ELF-1 (cell line): ENCODE results near the gene GP1BB.
"Not testable (repeated sequence)": the region's sequence is repeated elsewhere in the genome, so short reads cannot be mapped to it uniquely, and the experiment has no call there.

Source experiments
- DNase-seq: peaks from one replicate; pipeline ENCODE4 v3.0.0-alpha.2; 2016; ENCODE audit warnings: low read depth, low spot score

GP1BB gene

DNA sequence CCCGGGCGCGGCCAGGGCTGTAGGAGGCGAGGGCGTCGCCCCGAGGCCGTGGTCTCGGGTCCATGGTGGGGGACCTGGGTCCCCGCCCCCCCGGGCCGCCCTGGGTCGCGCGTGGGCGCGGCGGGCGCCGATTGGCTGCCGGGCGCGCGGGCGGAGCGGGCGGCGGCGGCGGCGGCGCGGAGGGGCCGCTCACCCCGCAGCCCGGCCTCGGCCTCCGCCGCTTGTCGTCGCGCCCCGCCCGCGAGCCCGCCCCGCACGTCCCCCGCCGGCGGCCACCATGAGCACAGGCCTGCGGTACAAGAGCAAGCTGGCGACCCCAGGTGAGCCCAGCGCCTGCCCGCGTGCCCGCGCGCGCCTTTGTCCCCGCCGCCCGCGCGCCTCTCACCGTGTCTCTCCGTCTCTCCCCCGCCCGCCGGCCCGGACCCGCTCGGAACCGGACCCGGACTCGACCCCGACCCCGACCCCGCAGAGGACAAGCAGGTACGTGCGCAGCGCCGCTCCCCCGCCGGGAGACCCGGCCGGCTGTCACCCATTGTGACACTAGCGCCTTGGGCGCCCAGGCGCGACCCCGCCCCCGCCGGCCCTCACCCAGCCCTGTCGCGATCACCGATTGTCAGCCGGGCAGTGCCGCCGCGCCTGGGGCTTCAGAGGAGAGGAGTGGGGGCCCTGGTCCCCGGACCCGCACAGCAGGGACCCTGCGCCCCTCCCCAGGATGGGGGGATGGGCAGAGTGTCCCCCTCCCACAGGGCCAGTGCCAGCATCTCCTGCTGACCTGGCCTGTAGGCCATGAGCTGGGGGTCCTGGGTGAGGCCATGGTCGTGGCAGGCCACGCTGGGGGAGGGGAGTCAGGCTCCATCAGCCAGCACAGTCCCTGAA is 8.8 kb upstream of the GP1BB start, which contains the start of gene SEPTIN5:
Gene SEPTIN5 (plus strand): TSS at position 192 of the 876 bp plus-strand sequence. CDS start 86 bp downstream, at position 278.
- DNase-seq: no peak

DNA sequence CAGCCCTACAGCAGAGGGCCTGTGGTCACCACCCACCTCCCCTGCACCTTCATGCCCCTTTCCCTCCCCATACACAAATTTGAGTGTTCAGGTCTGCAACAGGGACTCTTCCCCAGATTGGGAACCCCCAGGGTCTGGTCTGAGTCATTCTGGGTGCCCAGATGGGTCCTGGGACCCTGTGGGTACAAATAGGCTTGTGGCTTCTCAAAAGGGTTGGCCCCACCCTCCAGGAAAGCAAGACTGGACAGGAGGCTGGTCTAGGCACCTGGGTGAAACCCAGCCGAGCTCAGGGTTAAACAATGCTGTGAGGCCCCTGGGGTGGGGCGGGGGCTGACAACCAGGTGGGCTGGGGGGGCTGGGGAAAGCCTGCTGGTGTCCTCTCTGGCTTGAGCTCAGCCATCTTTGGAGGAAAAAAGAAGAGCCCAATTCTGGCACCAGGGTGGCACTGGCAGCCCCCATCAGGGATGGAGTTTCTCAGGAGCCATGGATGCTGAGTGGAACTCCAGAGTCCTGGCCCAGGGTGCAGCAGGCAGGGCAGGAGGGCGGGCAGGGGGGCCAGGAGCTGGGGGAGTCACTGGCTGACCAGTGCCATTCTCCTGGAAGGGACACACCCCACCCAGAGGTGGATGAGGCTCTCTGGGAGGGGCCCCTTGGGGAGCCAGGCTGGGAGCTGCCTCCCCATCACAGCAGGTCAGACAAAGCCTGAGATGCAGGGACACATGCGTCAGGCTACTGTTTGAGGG is 8.0 kb upstream of the GP1BB start:
- DNase-seq: no peak

DNA sequence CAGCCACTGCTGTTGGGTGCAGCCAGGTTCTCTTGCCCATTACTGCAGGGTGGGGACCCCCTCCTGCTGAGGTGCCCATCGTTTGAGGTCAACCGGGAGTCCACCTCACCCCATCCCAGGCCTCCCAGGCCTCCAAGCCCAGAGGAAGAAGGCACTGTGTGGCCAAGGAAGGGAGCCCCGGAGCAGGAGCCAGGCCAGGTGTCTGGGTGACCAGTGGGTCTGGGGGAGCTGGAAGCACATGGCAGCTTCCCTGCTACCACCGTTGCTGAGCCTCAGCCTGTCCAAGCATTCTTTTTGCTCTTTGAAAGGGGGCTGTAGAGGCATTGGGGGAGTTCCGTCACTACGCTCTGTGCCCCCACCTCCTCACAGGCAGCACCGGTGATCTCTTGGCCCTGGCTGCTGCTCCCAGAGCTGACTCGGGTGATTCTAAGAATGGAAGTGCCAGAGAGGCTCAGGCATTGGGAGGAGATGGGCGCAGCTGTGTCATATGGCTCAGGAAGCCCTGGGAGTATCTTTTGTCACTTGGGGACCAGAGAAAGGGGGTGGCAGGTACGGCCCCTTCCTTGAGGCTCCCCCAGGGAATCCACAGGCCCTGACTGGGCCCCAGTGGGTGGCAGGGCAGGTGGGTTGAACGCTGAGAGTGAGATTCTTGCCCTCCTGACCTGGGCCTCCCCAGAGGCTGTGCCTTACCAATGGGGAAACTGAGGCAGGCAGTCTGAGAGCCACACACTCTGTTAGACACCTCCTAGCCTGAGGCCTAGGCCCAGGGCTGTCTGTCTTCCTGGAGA is 7.1 kb upstream of the GP1BB start:
- no peak for DNase-seq

DNA sequence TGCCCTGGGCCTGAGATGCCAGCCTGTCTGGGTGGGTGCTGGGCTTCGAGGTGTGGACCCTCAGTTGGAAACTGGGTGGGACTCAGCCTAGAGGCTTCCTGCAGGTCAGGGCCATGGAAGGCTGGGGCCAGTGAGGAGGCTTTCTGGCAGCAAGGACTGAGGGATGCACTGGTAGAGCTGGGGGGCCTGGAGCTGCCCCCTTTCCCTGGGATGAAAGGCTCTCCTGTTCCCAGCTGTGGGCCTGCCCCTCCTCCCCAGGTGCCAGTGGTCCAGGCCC is 6.6 kb upstream of the GP1BB start:
- no peak for DNase-seq

DNA sequence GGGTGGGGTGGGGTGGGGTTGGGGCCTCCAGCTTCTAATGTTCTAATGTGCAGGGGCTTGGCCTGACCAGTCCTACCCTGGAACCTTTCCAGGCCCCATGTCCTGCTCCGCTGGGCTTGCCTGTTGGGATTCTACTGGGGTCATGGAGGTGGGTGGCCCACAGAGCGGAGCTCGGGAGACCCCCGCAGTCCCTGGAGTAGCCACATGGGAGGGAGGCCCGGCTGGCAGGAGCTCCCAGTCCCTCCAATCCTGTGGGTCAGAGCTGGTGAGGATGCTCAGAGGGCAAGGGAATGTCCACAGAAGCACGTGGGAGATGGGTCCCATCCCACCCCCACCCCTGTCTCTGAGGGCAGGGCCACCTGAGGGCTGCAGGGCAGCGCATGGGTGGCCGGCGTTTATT is 6.2 kb upstream of the GP1BB start:
- no peak for DNase-seq

DNA sequence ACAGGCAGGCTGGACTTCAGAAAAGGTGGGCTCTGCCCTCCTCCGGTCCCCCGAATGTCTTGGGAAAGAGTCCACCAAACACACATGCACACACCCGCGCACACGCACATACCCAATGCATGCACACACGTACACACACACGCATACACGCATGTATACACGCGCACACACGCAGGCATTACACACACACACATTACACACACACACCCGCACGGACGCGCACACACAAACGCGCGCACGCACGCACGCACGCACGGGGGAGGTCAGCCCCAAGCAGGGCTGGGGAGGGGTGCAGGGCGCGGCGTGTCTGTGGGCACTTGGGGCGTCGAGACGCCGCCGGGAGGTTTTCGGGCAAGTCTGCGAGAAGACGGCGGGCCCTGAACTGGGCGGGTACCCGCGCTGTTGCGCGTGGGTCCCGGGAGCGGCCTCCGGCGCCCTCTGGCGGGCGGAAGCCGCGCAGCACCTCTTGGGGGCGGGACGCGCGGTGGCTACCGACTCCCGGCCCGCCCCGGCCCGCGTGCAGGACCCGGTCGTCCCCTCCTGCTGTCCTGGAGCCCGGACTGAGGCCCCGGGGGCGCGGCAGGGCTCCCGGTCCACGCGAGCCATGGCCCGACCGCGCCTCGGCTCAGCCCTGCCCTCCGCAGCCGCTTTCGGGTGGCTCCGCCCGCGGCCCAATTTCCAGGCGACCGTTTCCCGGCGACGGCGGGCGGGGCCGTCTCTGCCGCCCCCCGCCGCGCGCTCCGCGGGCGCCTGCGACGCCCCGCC is 5.5 kb upstream of the GP1BB start:
- DNase-seq: peak; percentile 72

DNA sequence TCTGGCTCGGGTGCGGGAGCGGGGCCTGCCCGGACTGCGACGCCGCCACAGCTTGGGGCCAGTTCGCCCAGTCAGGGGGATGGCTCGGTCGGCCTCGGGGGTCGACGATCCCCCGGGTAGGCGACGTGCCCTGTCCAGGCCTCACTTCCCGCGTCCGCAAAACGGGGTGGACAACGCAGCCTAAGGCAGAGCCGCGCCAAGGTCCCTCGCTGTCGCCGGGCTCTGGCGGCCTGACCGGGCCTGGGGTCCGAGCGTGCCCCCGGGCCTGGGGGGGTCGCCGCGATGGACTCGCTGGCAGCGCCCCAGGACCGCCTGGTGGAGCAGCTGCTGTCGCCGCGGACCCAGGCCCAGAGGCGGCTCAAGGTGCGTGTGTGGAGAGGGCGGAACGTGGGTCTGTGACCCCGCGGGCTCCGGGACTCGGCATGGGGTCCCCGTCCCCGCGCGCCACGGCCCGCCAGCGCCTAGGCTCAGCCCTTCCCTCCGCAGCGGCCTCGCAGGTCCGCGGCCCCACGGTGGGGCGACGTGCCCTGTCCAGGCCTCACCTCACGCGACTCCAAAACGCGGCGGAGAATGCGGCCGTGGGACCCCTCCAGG is 4.8 kb upstream of the GP1BB start:
- no peak for DNase-seq

DNA sequence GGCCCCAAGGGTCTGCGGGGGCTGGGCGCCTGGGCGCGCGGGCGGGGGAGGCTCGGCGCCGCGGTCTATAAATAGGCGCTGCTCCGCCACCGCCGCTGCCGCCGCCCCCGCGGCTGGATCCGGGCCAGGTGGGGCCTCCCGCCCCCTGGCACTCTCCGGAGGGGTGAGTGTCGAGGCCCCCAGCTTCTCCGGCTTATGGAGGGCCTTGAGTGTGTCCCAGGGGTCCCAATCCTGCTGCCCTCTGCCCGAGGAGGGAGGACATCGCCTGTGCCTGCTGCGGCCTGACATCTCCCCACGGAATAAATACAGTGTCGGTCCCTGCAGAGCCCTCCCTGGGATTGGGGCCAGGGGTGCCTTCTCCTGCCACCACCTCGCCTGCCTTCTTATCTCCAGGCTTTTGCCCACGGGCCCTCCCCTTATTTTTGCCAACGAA is 4.3 kb upstream of the GP1BB start:
- DNase-seq: no peak

DNA sequence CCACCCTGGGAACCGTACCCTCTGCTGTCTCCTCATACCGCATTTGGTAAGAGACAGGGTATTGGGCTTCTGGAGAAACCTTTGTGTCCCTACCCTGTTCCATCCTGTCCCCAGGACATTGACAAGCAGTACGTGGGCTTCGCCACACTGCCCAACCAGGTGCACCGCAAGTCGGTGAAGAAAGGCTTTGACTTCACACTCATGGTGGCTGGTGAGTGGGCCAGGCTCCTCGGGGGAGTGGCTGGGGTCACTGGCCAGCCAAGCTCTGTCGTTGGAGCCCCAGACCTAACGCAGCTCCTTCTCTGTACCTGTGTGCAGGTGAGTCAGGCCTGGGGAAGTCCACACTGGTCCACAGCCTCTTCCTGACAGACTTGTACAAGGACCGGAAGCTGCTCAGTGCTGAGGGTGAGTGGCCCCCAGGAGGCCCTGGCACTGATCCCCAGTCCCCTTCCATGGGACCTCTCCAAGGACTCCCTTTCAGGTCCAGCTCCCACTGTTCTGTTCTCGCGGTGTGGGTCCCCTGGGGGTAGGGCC is 3.8 kb upstream of the GP1BB start:
- no peak for DNase-seq

DNA sequence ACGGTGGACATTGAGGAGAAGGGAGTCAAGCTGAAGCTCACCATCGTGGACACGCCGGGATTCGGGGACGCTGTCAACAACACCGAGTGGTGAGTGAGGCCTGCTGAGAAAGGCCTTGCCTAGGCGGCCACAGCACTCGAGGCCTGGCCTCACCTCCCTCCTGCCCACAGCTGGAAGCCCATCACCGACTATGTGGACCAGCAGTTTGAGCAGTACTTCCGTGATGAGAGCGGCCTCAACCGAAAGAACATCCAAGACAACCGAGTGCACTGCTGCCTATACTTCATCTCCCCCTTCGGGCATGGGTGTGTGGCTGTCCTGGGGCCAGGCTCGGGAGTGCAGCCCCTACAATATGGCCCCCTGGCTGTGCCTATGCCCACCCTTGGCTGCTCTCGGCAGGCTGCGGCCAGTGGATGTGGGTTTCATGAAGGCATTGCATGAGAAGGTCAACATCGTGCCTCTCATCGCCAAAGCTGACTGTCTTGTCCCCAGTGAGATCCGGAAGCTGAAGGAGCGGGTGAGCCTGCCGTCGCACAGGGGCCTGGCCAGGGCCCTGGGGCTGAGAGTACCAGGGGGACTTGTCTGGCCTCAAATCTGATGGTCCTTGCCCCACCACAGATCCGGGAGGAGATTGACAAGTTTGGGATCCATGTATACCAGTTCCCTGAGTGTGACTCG is 3.0 kb upstream of the GP1BB start:
- no peak for DNase-seq

DNA sequence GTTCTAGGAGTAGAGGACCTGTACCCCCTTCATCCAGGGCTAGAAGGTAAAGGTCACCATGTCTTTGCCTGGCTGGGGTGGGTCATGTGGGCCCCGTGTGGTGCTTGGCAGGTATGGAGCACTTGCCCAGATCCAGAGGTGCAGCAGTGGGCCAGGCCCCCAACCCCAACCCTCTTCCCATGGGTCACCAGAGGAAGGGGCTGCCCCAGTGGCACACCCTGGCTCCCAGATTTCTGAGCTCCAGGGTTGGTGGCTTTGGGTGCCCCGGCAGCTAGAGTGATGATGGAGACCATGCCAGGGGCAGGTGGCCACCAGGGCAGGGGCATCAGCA is 2.4 kb upstream of the GP1BB start:
- DNase-seq: no peak

DNA sequence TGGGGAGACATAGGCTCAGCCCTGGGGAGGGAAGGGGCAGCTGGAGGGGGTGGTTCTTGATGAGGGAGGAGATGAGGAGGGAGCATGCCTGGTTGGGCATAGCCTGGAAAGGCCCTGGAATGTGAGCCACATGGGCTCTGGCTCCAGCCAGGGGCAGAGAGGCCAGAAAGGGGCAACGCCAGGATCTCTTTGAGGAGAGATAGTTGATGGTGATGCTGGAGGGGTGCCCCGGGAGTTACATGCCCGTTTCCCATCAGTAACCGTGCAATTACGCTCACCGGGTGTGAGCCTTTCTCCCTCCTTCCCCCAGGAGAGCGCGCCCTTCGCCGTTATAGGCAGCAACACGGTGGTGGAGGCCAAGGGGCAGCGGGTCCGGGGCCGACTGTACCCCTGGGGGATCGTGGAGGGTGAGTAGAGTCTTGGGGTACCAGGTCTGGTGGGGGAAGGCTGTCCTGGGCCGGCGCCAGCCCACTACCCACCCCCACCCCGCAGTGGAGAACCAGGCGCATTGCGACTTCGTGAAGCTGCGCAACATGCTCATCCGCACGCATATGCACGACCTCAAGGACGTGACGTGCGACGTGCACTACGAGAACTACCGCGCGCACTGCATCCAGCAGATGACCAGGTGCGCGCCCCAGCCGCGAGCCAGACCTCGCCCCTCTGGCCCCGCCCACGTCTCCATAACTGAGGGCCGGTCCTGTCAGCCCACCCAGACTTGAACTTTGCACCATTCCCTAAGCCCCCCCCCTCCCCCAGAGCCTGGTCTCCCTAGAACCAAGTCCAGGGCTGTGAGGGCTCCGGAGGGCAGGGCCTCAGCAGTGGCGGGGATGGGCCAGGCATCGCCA is 1.8 kb upstream of the GP1BB start:
- no peak for DNase-seq

DNA sequence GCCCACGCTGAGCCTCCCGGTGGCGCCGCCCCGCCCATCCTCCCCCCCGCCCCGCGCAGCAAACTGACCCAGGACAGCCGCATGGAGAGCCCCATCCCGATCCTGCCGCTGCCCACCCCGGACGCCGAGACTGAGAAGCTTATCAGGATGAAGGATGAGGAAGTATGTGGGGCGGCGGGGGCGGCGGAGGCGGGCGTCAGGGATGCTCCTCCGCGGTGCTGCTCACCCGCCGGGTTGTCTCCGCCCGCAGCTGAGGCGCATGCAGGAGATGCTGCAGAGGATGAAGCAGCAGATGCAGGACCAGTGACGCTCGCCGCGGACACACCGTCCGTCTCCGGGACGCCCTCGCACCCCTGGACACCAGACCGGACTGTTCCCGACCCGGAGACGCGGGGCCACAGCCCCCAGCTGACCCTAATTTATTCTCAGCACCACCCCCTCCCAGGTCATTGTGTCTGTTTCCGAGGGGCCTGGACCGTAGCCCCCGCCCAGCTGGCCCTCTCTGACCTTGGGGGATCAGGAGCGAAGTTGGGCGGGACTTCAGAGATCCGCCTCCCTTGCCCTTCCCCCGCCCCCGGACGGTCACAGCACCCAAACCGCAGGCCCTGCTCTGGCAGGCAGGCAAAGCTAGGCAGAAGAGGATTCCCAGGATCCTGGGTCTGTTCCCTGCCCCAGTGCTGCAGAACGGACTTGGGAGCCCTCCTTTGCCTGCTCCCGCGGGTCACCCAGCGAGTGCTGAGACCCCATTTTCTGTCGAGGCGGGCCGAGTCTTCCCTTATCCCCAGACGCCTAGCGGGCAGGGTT is 959 bp upstream of the GP1BB start:
- DNase-seq: no peak

DNA sequence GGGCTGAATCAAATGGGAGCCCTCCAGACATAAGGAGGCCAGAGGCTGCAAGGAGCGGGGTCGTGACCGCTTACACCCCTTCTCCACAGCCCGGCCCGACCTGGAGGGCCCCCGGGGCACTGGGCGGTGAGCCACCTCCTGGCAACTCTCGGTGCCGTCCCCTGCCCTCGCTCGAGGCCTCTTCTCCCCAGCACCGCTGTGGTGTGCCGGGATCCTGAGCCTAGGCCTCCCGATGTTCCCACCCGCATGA is 432 bp upstream of the GP1BB start:
- DNase-seq: no peak

DNA sequence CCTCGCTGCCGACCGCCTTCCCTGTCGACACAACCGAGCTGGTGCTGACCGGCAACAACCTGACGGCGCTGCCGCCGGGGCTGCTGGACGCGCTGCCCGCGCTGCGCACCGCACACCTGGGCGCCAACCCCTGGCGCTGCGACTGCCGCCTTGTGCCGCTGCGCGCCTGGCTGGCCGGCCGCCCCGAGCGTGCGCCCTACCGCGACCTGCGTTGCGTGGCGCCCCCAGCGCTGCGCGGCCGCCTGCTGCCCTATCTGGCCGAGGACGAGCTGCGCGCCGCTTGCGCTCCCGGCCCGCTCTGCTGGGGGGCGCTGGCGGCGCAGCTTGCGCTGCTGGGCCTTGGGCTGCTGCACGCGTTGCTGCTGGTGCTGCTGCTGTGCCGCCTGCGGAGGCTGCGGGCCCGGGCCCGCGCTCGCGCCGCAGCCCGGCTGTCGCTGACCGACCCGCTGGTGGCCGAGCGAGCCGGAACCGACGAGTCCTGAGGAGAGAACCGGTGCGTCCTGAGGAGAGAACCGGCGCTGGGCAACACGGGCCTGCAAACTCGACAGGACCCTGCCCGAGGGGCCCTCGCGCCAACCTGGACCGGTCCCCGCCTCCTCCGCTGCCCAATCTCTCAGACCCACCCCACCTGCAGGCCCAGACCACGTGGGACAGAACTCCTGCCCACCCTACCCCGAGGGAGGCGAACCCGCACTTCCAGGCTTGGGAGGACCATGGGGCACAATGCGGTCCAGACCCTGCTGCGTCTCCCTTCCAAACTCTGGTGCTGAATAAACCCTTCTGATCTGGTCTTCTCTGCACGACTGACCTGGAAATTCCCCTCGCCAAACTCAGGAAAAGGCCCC is 866 bp downstream of the GP1BB start:
- DNase-seq: peak; percentile 85

DNA sequence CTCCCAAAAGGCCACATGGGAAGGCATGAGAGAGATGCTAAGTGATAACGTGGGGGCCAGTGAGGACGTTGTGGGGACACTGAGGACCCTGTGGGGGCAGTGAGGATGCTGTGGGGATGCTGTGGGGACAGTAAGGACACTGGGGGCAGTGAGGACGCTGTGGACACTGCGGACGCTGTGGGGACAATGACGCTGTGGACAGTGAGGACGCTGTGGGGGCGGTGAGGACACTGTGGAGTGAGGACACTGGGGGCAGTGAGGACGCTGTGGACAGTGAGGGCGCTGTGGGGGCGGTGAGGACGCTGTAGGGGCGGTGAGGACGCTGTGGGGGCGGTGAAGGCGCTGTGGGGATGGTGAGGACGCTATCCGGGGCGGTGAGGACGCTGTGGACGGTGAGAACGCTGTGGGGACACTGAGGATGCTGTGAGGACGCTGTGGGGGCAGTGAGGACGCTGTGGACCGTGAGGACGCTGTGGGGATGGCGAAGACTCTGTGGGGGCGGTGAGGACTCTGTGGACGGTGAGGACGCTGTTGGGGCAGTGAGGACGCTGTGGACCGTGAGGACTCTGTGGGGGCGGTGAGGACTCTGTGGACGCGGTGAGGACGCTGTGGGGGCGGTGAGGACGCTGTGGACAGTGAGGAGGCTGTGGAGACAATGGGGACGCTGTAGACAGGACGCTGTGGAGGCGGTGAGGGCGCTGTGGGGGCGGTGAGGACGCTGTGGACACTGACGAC is 1.8 kb downstream of the GP1BB start:
- no peak for DNase-seq

DNA sequence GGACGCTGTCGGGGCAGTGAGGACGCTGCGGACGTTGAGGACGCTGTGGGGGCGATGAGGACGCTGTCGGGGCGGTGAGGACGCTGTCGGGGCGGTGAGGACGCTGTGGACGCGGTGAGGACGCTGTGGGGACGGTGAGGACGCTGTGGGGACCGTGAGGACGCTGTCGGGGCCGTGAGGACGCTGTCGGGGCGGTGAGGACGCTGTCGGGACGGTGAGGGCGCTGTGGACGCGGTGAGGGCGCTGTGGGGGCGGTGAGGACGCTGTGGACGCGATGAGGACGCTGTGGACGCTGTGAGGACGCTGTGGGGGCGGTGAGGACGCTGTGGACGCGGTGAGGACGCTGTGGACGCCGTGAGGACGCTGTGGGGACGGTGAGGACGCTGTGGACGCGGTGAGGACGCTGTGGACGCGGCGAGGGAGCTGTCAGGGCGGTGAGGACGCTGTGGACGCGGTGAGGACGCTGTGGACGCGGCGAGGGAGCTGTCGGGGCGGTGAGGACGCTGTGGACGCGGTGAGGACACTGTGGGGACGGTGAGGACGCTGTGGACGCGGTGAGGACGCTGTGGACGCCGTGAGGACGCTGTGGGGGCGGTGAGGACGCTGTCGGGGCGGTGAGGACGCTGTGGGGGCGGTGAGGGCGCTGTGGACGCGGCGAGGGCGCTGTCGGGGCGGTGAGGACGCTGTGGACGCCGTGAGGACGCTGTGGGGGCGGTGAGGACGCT is 2.9 kb downstream of the GP1BB start:
- not testable (repeated sequence) for DNase-seq
